Left renal pelvis (tissue), 4 donors: ENCODE measurements around the gene SLMAP. TPM values are rescaled to one million over a fixed set of nuclear protein-coding genes. Genes with fewer than 3 reads are reported as not detected.

Source experiments
- polyA plus RNA-seq, 4 donors: library from polyadenylated mRNA; unstranded; fragments of 120-200 nt; gene quantifications; one replicate each; pipeline ENCODE4 v1.2.1, GENCODE V29; 2013; ENCODE audit not compliant: insufficient read length in 4 of 4

The SLMAP gene
- polyA plus RNA-seq, 4 donors, result 37.0 to 51.2 (median 48.7) TPM

Other genes starting within 250 kb of the SLMAP start
- 1 to 10 TPM in 2 of 4 donors, under 1 TPM in 2; 0.70 to 2.0 (median 0.98) TPM for gene DNAH12, start 212.0 kb upstream of the SLMAP start, polyA plus RNA-seq
- 10 to 100 TPM in 3 of 4 donors, 1 to 10 TPM in 1; 9.1 to 14.0 (median 13.4) TPM for gene PDE12, start 200.0 kb upstream of the SLMAP start, polyA plus RNA-seq
- gene ARF4, start 159.0 kb upstream of the SLMAP start, polyA plus RNA-seq, result 100 to 1,000 TPM; 209 to 325 (median 286) TPM
- gene DENND6A, start 63.2 kb upstream of the SLMAP start, polyA plus RNA-seq, result 10 to 100 TPM; 27.2 to 31.2 (median 29.7) TPM